ENCODE data around the gene NLGN3.

Gene NLGN3

DNA sequence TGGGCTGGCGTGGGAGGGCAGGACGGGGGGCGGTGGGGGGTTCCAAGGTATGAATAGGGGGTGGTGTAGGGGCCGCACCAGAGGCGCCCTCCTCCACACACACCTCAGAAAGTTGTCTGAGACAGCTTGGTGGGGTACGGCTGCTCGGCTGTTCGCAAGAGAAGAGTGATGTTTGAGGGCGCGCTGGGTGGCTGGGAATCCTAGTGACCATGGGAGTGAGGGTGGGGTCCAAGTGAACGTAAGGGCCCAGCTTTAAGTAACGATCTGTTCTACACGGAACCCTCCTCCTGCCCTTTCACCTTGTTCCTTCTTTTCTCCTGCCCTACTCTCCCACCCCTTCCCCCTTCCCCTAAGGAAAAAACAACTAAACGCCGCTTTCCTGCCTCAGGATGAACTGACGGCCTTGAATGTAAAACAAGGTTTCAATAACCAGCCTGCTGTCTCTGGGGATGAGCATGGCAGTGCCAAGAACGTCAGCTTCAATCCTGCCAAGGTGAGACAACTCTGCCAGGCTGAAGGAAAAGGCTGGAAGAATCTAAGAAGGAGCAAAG is 25.6 kb upstream of the NLGN3 start:
- DNase-seq, result peak; percentile 6

DNA sequence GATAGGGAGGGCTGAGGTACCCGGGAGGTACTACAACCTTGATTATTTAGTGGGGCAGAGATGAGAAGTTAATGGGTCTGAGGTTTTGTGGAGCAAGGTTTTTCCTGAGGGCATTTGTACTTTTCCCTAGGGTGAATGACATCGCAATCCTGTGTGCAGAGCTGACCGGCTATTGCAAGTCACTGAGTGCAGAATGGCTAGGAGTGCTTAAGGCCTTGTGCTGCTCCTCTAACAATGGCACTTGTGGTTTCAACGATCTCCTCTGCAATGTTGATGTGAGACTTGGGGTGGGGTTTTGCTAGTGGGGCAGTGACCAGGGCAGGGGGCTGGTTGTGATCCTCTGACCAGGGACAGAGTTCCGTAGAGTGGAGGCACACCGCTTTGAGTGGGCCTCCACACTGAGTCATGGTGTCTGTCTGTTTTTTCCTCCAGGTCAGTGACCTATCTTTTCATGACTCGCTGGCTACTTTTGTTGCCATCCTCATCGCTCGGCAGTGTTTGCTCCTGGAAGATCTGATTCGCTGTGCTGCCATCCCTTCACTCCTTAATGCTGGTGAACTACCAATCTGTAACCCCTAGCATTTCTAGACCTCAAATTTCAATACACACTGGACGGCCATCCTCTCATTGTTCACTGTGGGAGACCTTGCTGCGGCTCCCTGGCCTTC is 16.3 kb upstream of the NLGN3 start:
- no peak for DNase-seq

GRCh38 chrX:71128915-71129765 is 15.5 kb upstream of the NLGN3 start:
- DNase-seq, result peak; percentile 74

DNA sequence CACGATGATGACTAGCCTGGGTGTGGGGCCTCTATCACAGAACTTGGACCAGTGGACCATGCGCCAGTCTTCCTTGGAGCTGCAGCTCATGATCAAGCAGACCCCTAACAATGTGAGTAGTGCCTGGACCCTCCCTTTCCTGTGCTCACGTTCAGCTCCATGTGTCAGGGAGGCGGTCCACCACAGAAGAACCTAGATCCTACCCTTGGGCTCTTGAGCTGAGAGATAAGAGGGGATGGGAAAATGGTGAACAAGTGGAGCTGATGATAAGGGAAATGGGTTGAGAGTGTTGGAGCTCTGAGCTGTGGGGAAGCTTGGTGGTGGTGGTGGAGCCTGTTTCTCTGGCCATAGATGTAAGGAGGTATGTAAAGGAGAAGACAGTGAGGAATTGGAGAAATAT is 13.1 kb upstream of the NLGN3 start:
- DNase-seq, result peak; percentile 61

- no peak for DNase-seq
Observed at GRCh38 chrX:71140440-71140839, 4.2 kb upstream of the NLGN3 start.

DNA sequence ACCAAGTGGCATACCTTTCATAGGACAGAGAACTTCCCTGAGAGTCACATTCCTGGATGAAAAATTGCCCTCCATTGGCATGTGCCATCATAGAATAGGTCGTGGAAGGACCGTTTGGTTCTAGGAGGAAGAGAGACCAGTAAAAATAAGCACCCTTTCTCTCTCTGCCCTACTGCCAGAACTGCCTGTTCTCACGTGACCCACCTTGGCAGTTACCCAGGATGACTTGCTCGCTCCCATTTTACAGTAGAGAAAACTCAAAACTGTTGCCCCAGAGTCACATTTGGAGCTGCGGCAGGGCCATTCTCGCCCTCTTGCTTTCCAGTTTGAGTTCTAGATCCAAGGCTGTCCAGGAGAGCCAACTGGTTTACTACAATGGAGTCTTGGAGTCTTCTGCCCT is 1.1 kb upstream of the NLGN3 start:
- no peak for DNase-seq

DNA sequence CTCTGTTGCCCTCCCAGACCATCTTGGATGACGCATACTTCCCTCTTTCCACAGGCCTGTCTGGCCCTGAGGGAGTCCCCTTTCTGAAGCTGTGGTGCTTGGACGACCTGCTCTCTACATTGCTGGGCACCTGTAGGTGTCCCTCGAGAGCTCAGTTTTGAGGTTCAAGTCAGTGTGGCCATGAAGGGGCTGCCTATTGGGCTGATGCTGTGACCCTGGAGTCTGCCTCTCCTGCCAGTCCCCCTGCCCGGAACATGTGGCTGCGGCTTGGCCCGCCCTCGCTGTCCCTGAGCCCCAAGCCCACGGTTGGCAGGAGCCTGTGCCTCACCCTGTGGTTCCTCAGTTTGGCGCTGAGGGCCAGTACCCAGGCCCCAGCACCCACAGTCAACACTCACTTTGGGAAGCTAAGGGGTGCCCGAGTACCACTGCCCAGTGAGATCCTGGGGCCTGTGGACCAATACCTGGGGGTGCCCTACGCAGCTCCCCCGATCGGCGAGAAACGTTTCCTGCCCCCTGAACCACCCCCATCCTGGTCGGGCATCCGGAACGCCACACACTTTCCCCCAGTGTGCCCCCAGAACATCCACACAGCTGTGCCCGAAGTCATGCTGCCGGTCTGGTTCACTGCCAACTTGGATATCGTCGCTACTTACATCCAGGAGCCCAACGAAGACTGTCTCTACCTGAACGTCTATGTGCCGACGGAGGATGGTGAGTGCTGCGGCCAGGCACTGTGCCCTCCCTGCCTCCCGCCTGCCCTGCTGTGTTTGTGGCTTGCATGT is 3.0 kb downstream of the NLGN3 start:
- no peak for DNase-seq

GRCh38 chrX:71148278-71148663 is 3.6 kb downstream of the NLGN3 start:
- DNase-seq, result no peak

GRCh38 chrX:71151366-71151765 is 6.7 kb downstream of the NLGN3 start:
- DNase-seq, result no peak

DNA sequence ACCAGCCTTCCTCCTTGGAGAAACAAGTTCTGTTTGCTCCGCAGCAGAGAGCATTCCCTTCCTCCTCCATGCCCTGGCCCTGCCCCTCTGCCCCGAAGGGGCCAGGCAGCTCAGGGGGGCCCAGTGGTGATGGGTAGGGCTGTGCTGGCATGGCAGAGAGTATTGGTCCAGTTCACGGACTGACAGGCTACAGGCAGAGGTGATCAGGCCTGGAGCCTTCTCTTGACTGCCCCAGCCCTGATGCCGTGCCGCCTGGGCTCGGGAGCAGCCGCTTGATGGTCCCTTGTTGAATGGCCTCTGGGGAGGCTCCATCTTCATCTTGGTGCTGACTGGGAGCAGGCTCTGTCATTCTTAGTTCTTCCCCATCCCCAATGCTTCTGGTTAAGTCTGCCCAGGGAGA is 9.6 kb downstream of the NLGN3 start:
- no peak for DNase-seq

GRCh38 chrX:71154641-71155040 is 10.0 kb downstream of the NLGN3 start:
- DNase-seq, result no peak

GRCh38 chrX:71158603-71159002 is 14.0 kb downstream of the NLGN3 start:
- DNase-seq, result no peak

- DNase-seq, result no peak
Observed at GRCh38 chrX:71159335-71159734, 14.7 kb downstream of the NLGN3 start.

DNA sequence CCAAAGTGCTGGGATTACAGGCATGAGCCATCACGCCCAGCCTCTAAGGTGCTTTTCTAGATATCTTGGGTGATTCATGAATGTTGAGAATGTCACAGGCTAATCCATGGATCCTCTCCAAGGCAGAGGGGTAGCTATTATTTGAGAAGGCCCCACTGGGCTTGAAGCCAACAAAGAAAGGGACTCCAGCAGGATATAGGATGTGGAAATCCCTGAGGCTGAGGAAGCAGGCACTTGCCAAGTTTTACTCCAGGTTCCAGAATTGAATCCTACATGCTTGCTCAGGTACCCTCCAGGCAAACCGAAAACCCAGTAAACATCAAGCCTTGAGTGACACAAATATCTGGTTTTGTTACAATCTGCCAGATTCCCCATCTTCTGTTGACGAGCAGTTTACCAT is 15.8 kb downstream of the NLGN3 start:
- DNase-seq, result no peak

GRCh38 chrX:71162981-71163380 is 18.3 kb downstream of the NLGN3 start:
- no peak for DNase-seq

GRCh38 chrX:71164071-71164470 is 19.4 kb downstream of the NLGN3 start:
- no peak for DNase-seq

DNA sequence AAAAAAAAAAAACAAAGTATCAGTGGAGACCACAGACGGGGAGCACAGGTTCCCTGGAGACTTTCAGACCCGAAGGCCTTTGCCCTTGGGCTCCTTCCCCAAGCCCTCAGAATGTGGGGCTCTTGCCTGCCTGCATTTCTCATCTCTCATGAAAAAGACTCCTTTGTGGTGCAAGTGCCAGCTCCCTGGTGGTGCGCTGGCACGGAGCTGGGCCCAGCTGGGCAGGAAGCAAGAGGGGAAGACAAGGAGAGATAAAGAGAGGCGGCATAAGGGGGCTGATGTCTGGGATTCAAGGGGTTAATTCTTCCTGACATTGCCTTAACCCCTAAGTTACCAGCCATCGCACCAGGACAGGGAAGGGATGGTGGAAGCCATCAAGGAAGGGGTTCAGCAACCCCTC is 21.8 kb downstream of the NLGN3 start:
- DNase-seq, result no peak

DNA sequence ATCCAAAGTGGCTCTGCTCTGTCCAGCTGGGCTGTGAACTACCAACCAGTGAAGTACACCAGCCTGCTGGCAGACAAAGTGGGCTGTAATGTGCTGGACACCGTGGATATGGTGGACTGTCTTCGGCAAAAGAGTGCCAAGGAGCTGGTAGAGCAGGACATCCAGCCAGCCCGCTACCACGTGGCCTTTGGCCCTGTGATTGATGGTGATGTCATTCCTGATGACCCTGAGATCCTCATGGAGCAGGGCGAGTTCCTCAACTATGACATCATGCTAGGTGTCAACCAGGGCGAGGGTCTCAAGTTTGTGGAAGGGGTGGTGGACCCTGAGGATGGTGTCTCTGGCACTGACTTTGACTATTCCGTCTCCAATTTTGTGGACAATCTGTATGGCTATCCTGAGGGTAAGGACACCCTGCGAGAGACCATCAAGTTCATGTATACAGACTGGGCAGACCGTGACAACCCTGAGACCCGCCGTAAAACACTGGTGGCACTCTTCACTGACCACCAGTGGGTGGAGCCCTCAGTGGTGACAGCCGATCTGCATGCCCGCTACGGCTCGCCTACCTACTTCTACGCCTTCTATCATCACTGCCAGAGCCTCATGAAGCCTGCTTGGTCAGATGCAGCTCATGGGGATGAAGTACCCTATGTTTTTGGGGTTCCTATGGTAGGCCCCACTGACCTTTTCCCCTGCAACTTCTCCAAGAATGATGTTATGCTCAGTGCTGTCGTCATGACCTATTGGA is 22.6 kb downstream of the NLGN3 start:
- no peak for DNase-seq

DNA sequence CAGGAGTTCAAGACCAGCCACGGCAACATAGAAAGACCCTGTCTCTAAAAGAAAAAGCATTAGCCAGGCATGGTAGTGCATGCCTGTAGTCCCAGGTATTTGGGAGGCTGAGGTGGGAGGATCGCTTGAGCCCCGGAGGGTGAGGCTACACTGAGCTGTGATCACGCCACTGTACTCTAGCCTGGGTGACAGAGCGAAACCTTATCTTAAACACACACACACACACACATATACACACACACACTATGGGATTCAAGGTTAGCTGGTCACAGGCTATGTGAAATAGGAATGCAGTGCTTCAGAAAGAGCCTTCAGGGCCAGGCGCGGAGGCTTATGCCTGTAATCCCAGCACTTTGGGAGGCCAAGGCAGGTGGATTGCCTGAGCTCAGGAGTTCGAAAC is 23.5 kb downstream of the NLGN3 start:
- DNase-seq, result no peak

GRCh38 chrX:71169586-71169985 is 24.9 kb downstream of the NLGN3 start:
- no peak for DNase-seq

DNA sequence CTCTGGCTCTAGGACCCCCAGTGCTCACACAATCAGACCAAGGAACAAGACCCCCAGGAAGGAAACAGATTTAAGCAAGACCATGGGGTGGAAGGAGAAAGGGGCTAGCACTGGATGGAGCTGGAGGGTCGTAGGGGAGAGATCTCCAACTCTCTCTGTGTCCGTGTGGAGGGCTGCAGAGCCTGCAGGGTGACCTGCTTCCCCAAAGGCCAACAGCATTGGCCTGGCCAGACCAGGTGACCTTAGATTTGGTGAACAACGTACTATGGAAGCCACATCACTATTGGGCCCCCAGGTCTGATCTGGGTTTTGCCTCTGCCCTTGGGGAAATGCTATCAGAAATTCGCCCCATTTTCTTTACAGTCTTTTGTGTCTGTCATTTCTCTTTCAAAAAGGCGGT is 26.0 kb downstream of the NLGN3 start:
- DNase-seq, result peak; percentile 3

- peak; percentile 78 for DNase-seq
Observed at GRCh38 chrX:71171110-71171801, 26.6 kb downstream of the NLGN3 start.
